Measurements from ENCODE around the gene CHST13. TPM values are rescaled to one million over a fixed set of nuclear protein-coding genes. Genes with fewer than 3 reads are reported as not detected.

Gene CHST13
- total and polyA plus RNA-seq, 3 experiments from 2014 or later = 0.24 to 0.31 TPM; not detected in 1

GRCh38 chr3:126507886-126508285 lies 16.1 kb upstream of the CHST13 start:
- CTCF ChIA-PET = interaction anchor here (0.9 kb wide), 1 partner anchor 14 kb away, joined by 3 read pairs; no protein-coding TSS in a partner anchor
- H3K9me3 ChIP-seq (ENCODE audit: low read length) = no peaks in the 10 kb centered on the region
- no peak overlapping the region for H3K27ac ChIP-seq (ENCODE audit: low read depth, low read length)
- no peaks in the 10 kb centered on the region for H3K4me1 ChIP-seq (ENCODE audit: insufficient read depth, low read length)
- no peaks in the 10 kb centered on the region for H3K4me1 Mint-ChIP-seq
- no peaks in the 10 kb centered on the region for H3K9me3 Mint-ChIP-seq
- H3K4me3 Mint-ChIP-seq = no peak overlapping the region
- peaks cover 3 to 16% of the 10 kb centered on the region in 2 donors for H3K27me3 Mint-ChIP-seq
- peak in 1 of 5 donors; percentile 24 for DNase-seq
- H3K4me3 ChIP-seq (ENCODE audit: low read length) = no peak overlapping the region
- H3K36me3 Mint-ChIP-seq = no peaks in the 10 kb centered on the region
- H3K36me3 ChIP-seq (ENCODE audit: insufficient read depth, low read length) = no peaks in the 10 kb centered on the region
- H3K27me3 ChIP-seq (ENCODE audit: insufficient read depth, low read length, poor library complexity, severe bottlenecking) = no peaks in the 10 kb centered on the region
- POLR2A ChIA-PET = no interaction called here
- no peak overlapping the region for H3K27ac Mint-ChIP-seq

- H3K27ac ChIP-seq (ENCODE audit: low read depth, low read length) = no peak overlapping the region
- Mint-ChIP-seq H3K36me3 (no peaks in the 10 kb centered on the region), H3K4me1 (no peaks in the 10 kb centered on the region), H3K27ac (no peak overlapping the region), H3K27me3 (peaks cover 3 to 16% of the 10 kb centered on the region in 2 donors), H3K9me3 (no peaks in the 10 kb centered on the region), H3K4me3 (no peak overlapping the region)
- CTCF ChIA-PET = interaction anchor here (0.9 kb wide), 1 partner anchor 14 kb away, joined by 3 read pairs; no protein-coding TSS in a partner anchor
- POLR2A ChIA-PET = no interaction called here
- no peaks in the 10 kb centered on the region for H3K9me3 ChIP-seq (ENCODE audit: low read length)
- no peaks in the 10 kb centered on the region for H3K27me3 ChIP-seq (ENCODE audit: insufficient read depth, low read length, poor library complexity, severe bottlenecking)
- peak in 1 of 5 donors; percentile 11 for DNase-seq
- no peaks in the 10 kb centered on the region for H3K4me1 ChIP-seq (ENCODE audit: insufficient read depth, low read length)
- H3K36me3 ChIP-seq (ENCODE audit: insufficient read depth, low read length) = no peaks in the 10 kb centered on the region
- no peak overlapping the region for H3K4me3 ChIP-seq (ENCODE audit: low read length)
Observed at GRCh38 chr3:126508564-126508964, 15.4 kb upstream of the CHST13 start.

DNA sequence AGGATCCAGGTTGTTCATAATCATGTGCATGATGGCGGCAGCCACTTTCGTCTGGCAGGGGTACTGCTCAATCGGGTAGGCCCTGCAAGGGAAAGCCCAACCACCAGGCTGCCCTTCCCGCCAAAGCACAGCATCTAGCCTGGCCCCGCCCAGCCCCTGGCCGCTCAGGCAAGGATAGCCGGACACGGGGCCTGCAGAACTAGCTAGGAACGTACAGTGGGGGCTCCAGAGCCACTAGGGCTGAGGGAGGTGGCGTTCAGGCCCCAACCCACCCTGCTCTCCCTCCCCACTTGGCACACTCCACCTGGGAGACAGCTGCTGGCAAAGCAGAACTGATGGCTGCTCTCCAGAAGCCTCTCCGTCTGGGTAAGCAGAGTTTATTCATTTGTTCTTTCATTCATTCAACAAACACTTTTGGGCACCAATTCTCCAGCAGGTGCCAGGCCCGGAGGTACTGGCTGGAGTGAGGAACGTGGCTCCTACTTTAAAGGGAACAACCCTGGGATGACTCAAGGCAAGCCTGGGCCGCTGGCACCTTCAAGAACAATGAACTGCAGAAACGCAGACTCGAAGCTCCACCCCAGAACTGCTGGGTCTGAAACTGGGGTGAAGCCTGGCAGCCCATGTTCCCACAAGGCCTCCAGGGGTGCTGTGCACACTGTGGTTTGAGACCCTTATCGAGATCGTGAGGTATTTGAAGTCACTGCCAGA lies 14.2 kb upstream of the CHST13 start:
- Mint-ChIP-seq H3K27ac (no peak overlapping the region), H3K4me3 (no peak overlapping the region), H3K4me1 (no peaks in the 10 kb centered on the region), H3K36me3 (no peaks in the 10 kb centered on the region), H3K27me3 (peaks cover 0 to 12% of the 10 kb centered on the region in 2 donors), H3K9me3 (no peaks in the 10 kb centered on the region)
- Histone ChIP-seq H3K27ac (ENCODE audit: low read depth, low read length) (no peak overlapping the region), H3K4me1 (ENCODE audit: insufficient read depth, low read length) (no peaks in the 10 kb centered on the region), H3K9me3 (ENCODE audit: low read length) (no peaks in the 10 kb centered on the region), H3K27me3 (ENCODE audit: insufficient read depth, low read length, poor library complexity, severe bottlenecking) (no peaks in the 10 kb centered on the region), H3K36me3 (ENCODE audit: insufficient read depth, low read length) (no peaks in the 10 kb centered on the region), H3K4me3 (ENCODE audit: low read length) (no peak overlapping the region)
- DNase-seq = peak in 1 of 5 donors; percentile 38
- ChIA-PET CTCF (interaction anchor here (0.7 kb wide), 1 partner anchor 375 kb away, joined by 3 read pairs; no protein-coding TSS in a partner anchor), POLR2A (no interaction called here)

DNA sequence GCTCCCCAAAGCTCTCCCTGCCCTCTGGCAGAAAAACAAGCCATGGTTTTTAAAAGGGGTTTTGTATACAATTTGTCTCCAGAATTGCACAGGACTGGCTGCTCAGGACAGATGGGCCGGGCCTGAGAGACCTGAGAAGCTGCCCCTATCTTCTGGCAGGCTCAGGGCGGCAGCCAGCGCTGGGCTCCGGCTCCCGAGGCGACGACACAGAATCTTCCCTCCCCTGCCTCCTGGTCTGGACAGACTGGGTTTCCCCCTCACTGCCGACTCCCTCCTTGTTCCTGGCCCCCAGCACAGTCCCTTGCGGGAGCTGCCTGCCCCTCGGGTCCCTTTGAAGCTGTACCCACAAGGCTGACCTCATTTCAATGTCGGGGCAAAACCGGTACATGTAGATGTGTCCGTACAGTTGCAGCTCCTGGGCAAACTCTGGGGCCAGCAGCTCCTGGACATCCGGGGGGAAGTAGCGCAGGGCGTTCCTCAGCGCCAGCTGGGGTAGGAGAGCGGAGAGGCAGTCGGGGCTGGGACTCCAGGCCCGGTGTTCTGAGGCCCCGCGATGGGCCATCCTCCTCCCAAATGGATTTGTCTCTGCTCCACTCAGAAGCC lies 13.5 kb upstream of the CHST13 start:
- ChIA-PET POLR2A (no interaction called here), CTCF (no interaction called here)
- peak in 1 of 5 donors; percentile 22 for DNase-seq
- H3K36me3 ChIP-seq (ENCODE audit: insufficient read depth, low read length) = no peaks in the 10 kb centered on the region
- no peak overlapping the region for H3K4me3 Mint-ChIP-seq
- no peaks in the 10 kb centered on the region for H3K36me3 Mint-ChIP-seq
- no peaks in the 10 kb centered on the region for H3K4me1 Mint-ChIP-seq
- peaks cover 0 to 5% of the 10 kb centered on the region in 2 donors for H3K27me3 Mint-ChIP-seq
- H3K27ac ChIP-seq (ENCODE audit: low read depth, low read length) = no peak overlapping the region
- H3K4me3 ChIP-seq (ENCODE audit: low read length) = no peak overlapping the region
- no peak overlapping the region for H3K27ac Mint-ChIP-seq
- no peaks in the 10 kb centered on the region for H3K4me1 ChIP-seq (ENCODE audit: insufficient read depth, low read length)
- H3K27me3 ChIP-seq (ENCODE audit: insufficient read depth, low read length, poor library complexity, severe bottlenecking) = no peaks in the 10 kb centered on the region
- no peaks in the 10 kb centered on the region for H3K9me3 Mint-ChIP-seq
- H3K9me3 ChIP-seq (ENCODE audit: low read length) = no peaks in the 10 kb centered on the region

- CTCF ChIA-PET = interaction anchor here (0.8 kb wide), 1 partner anchor 12 kb away, joined by 4 read pairs; no protein-coding TSS in a partner anchor
Observed at GRCh38 chr3:126511291-126511690, 12.7 kb upstream of the CHST13 start.

DNA sequence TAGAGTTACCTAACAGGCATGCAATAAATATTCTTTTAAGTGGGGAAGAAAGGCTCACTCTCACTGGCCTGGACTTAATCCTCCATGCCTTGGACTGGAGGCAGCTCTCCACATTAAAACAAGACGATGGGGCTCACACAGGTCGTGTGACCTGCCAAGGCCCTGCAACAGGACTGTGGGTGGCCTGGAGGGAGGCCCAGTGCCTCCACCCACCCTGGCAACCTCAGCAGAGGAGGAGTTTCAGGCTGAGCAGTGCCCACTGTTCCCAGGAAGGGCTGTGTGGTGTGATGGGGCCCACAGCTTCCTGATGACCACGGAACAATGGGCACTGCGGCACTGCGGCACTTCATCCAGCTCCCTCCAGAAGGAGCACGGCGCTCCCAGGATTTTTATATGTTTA lies 11.9 kb upstream of the CHST13 start:
- Histone ChIP-seq H3K4me3 (ENCODE audit: low read length) (no peak overlapping the region), H3K9me3 (ENCODE audit: low read length) (no peaks in the 10 kb centered on the region), H3K27ac (ENCODE audit: low read depth, low read length) (no peak overlapping the region), H3K36me3 (ENCODE audit: insufficient read depth, low read length) (no peaks in the 10 kb centered on the region), H3K4me1 (ENCODE audit: insufficient read depth, low read length) (no peaks in the 10 kb centered on the region), H3K27me3 (ENCODE audit: insufficient read depth, low read length, poor library complexity, severe bottlenecking) (no peaks in the 10 kb centered on the region)
- POLR2A ChIA-PET = no interaction called here
- no peak overlapping the region for H3K4me3 Mint-ChIP-seq
- H3K4me1 Mint-ChIP-seq = no peaks in the 10 kb centered on the region
- H3K27ac Mint-ChIP-seq = no peak overlapping the region
- peaks cover 0 to 2% of the 10 kb centered on the region in 2 donors for H3K27me3 Mint-ChIP-seq
- no peaks in the 10 kb centered on the region for H3K9me3 Mint-ChIP-seq
- CTCF ChIA-PET = interaction anchor here (0.8 kb wide), 1 partner anchor 11 kb away, joined by 4 read pairs; no protein-coding TSS in a partner anchor
- DNase-seq = peak in 1 of 5 donors; percentile 12
- no peaks in the 10 kb centered on the region for H3K36me3 Mint-ChIP-seq

More at GRCh38 chr3:126511291-126511690, 12.7 kb upstream of the CHST13 start:
- H3K4me3 ChIP-seq (ENCODE audit: low read length) = no peak overlapping the region
- Mint-ChIP-seq H3K9me3 (no peaks in the 10 kb centered on the region), H3K4me1 (no peaks in the 10 kb centered on the region), H3K27me3 (peaks cover 0 to under 1% of the 10 kb centered on the region in 2 donors), H3K4me3 (no peak overlapping the region), H3K36me3 (no peaks in the 10 kb centered on the region), H3K27ac (no peak overlapping the region)
- H3K4me1 ChIP-seq (ENCODE audit: insufficient read depth, low read length) = no peaks in the 10 kb centered on the region
- no peak overlapping the region for H3K27ac ChIP-seq (ENCODE audit: low read depth, low read length)
- DNase-seq = no peak
- no peaks in the 10 kb centered on the region for H3K27me3 ChIP-seq (ENCODE audit: insufficient read depth, low read length, poor library complexity, severe bottlenecking)
- no peaks in the 10 kb centered on the region for H3K36me3 ChIP-seq (ENCODE audit: insufficient read depth, low read length)
- POLR2A ChIA-PET = no interaction called here
- H3K9me3 ChIP-seq (ENCODE audit: low read length) = no peaks in the 10 kb centered on the region

- Mint-ChIP-seq H3K27ac (no peak overlapping the region), H3K4me3 (no peak overlapping the region), H3K36me3 (no peaks in the 10 kb centered on the region), H3K27me3 (peaks cover 0 to 2% of the 10 kb centered on the region in 2 donors), H3K4me1 (no peaks in the 10 kb centered on the region), H3K9me3 (no peaks in the 10 kb centered on the region)
- no peaks in the 10 kb centered on the region for H3K4me1 ChIP-seq (ENCODE audit: insufficient read depth, low read length)
- POLR2A ChIA-PET = no interaction called here
- H3K27ac ChIP-seq (ENCODE audit: low read depth, low read length) = no peak overlapping the region
- DNase-seq = peak in 1 of 5 donors; percentile 33
- H3K27me3 ChIP-seq (ENCODE audit: insufficient read depth, low read length, poor library complexity, severe bottlenecking) = no peaks in the 10 kb centered on the region
- no peaks in the 10 kb centered on the region for H3K36me3 ChIP-seq (ENCODE audit: insufficient read depth, low read length)
- no peaks in the 10 kb centered on the region for H3K9me3 ChIP-seq (ENCODE audit: low read length)
- H3K4me3 ChIP-seq (ENCODE audit: low read length) = no peak overlapping the region
- CTCF ChIA-PET = interaction anchor here (1.8 kb wide), 1 partner anchor 10 kb away, joined by 6 read pairs; no protein-coding TSS in a partner anchor
Observed at GRCh38 chr3:126512916-126513650, 10.9 kb upstream of the CHST13 start.

- peak in 1 of 5 donors; percentile 17 for DNase-seq
Observed at GRCh38 chr3:126514161-126514560, 9.8 kb upstream of the CHST13 start.

More at GRCh38 chr3:126514161-126514560, 9.8 kb upstream of the CHST13 start:
- H3K27me3 ChIP-seq (ENCODE audit: insufficient read depth, low read length, poor library complexity, severe bottlenecking) = no peaks in the 10 kb centered on the region
- Mint-ChIP-seq H3K4me3 (no peak overlapping the region), H3K4me1 (no peaks in the 10 kb centered on the region), H3K9me3 (no peaks in the 10 kb centered on the region), H3K27ac (no peak overlapping the region), H3K27me3 (peaks cover 0 to 2% of the 10 kb centered on the region in 2 donors), H3K36me3 (no peaks in the 10 kb centered on the region)
- H3K4me1 ChIP-seq (ENCODE audit: insufficient read depth, low read length) = no peaks in the 10 kb centered on the region
- no peak overlapping the region for H3K4me3 ChIP-seq (ENCODE audit: low read length)
- no peaks in the 10 kb centered on the region for H3K9me3 ChIP-seq (ENCODE audit: low read length)
- POLR2A ChIA-PET = no interaction called here
- no peaks in the 10 kb centered on the region for H3K36me3 ChIP-seq (ENCODE audit: insufficient read depth, low read length)
- no peak overlapping the region for H3K27ac ChIP-seq (ENCODE audit: low read depth, low read length)
- CTCF ChIA-PET = interaction anchor here (1.8 kb wide), 1 partner anchor 9 kb away, joined by 6 read pairs; no protein-coding TSS in a partner anchor

Data from CD8-positive, alpha-beta memory T cell (primary cell).